SH-SY5Y (cell line): Measurements from ENCODE around the gene RSPH1.

ENCODE experiments used
- GATA2 ChIP-seq: IDR thresholded peaks from 2 replicates; pipeline ENCODE4 v1.6.1; 2011; ENCODE audit warnings: mild to moderate bottlenecking, low read depth, low read length
- GATA3 ChIP-seq: IDR thresholded peaks from 2 replicates; pipeline ENCODE4 v1.6.1; 2011; ENCODE audit warnings: low read depth, mild to moderate bottlenecking, low read length, moderate library complexity

- TF ChIP-seq GATA3, result no peak
- TF ChIP-seq GATA2, result no peak
These were observed 69.6 kb downstream of the RSPH1 start for GRCh38 chr21:42426424-42426823.
